B cell (primary cell): Measurements from ENCODE around the gene EID2. TPM values are rescaled to one million over a fixed set of nuclear protein-coding genes. Genes with fewer than 3 reads are reported as not detected.

Source experiments
- ATAC-seq: fragments of 200-7000 bp; cut with Tn5 transposase; one replicate; pipeline ENCODE4 v1.10.0; 2021; ENCODE audit warnings: low read depth, mild to moderate bottlenecking, moderate number of reproducible peaks, moderate library complexity
- CTCF ChIA-PET: fragments of 350-600 bp; sonication (Branson Sonifier 250); formaldehyde crosslinking; loops from one replicate; lab custom pipeline; 2021; ENCODE audit warnings: antibody characterized with exemption, inconsistent platforms; lab: Charles Lee
- POLR2A ChIA-PET: fragments of 350-600 bp; sonication (Branson Sonifier 250); formaldehyde crosslinking; loops from one replicate; lab custom pipeline; 2021; ENCODE audit warnings: antibody characterized with exemption; lab: Charles Lee
- DNase-seq: peaks from one replicate; pipeline ENCODE4 v3.0.0; 2013
- H2AFZ ChIP-seq: 2 replicates; pipeline ENCODE4 v1.6.1; 2012; ENCODE audit warnings: mild to moderate bottlenecking, low read depth, low read length; ENCODE audit not compliant: insufficient read depth, poor library complexity, severe bottlenecking
- H3K27ac ChIP-seq, 2 donors: 1 replicate in 1 of 2; 2 replicates in 1 of 2; pipeline ENCODE4 v1.5.1; 2012 to 2013; ENCODE audit warnings: low read length in 2 of 2, mild to moderate bottlenecking in 2 of 2, moderate library complexity in 1 of 2
- H3K27me3 ChIP-seq, 4 experiments: fragments of 200-600 bp in 1 of 4; sonication (generic) in 1 of 4; replicated peaks in 1 of 4; 1 replicate in 2 of 4; 2 replicates in 2 of 4; pipeline versions ENCODE4 v1.6.1 to v1.7.0; 2013 to 2016; ENCODE audit warnings: low read length in 3 of 4, mild to moderate bottlenecking in 2 of 4, mixed read lengths in 1 of 4, moderate library complexity in 1 of 4; ENCODE audit not compliant: insufficient read depth in 4 of 4, control insufficient read depth in 3 of 4; ENCODE audit errors: control extremely low read depth in 1 of 4
- H3K36me3 ChIP-seq, 2 experiments: replicated peaks in 1 of 2; 1 replicate in 1 of 2; 2 replicates in 1 of 2; pipeline versions ENCODE4 v1.6.1 to v1.7.1; 2013; ENCODE audit warnings: low read length in 1 of 2; ENCODE audit not compliant: insufficient read depth in 2 of 2, control insufficient read depth in 1 of 2; ENCODE audit errors: control extremely low read depth in 1 of 2, extremely low read depth in 1 of 2
- H3K4me1 ChIP-seq, 2 donors: fragments of 200-600 bp in 1 of 2; sonication (generic) in 1 of 2; 1 replicate in 1 of 2; 2 replicates in 1 of 2; pipeline versions ENCODE4 v1.5.1 to v1.6.1; 2013 to 2017; ENCODE audit warnings: low read length in 2 of 2; ENCODE audit not compliant: control insufficient read depth in 2 of 2, insufficient read depth in 2 of 2
- H3K4me2 ChIP-seq: replicated peaks from 2 replicates; pipeline ENCODE3; 2012; ENCODE audit warnings: mild to moderate bottlenecking, low read depth, low read length; ENCODE audit not compliant: poor library complexity, severe bottlenecking
- H3K4me3 ChIP-seq, 5 experiments: fragments of 200-600 bp in 1 of 5; sonication (generic) in 1 of 5; 1 replicate in 3 of 5; 2 replicates in 2 of 5; pipeline versions ENCODE4 v1.5.1 to v1.7.0; 2011 to 2016; ENCODE audit warnings: low read length in 4 of 5, mild to moderate bottlenecking in 4 of 5, low read depth in 2 of 5, control low read depth in 1 of 5, moderate library complexity in 1 of 5; ENCODE audit not compliant: insufficient read depth in 1 of 5; ENCODE audit errors: control extremely low read depth in 1 of 5, extremely low read depth in 1 of 5
- H3K79me2 ChIP-seq: fragments of 200-600 bp; sonication (generic); one replicate; pipeline ENCODE4 v1.6.0; 2016; ENCODE audit warnings: low read length; ENCODE audit not compliant: control insufficient read depth, insufficient read depth
- H3K9ac ChIP-seq: fragments of 200-600 bp; sonication (generic); 2 replicates; pipeline ENCODE4 v1.6.1; 2017; ENCODE audit warnings: mild to moderate bottlenecking, low read length, moderate library complexity
- H3K9me3 ChIP-seq, 3 donors: one replicate each; pipeline versions ENCODE4 v1.6.1 to v1.7.1; 2013; ENCODE audit warnings: low read length in 2 of 3; ENCODE audit not compliant: control insufficient read depth in 2 of 3, insufficient read depth in 1 of 3; ENCODE audit errors: control extremely low read depth in 1 of 3
- H4K20me1 ChIP-seq: 2 replicates; pipeline ENCODE4 v1.6.0; 2012; ENCODE audit warnings: mild to moderate bottlenecking, low read length; ENCODE audit not compliant: insufficient read depth, control insufficient read depth, poor library complexity, severe bottlenecking
- H3K27ac Mint-ChIP-seq: one replicate; pipeline ENCODE4 v1.8.0; 2021; ENCODE audit warnings: mixed read lengths
- H3K27me3 Mint-ChIP-seq: one replicate; pipeline ENCODE4 v1.8.0; 2021; ENCODE audit warnings: mixed read lengths
- H3K4me1 Mint-ChIP-seq: one replicate; pipeline ENCODE4 v1.8.0; 2021; ENCODE audit warnings: mixed read lengths
- H3K4me3 Mint-ChIP-seq: one replicate; pipeline ENCODE4 v1.8.0; 2021; ENCODE audit warnings: mixed read lengths
- H3K9me3 Mint-ChIP-seq: one replicate; pipeline ENCODE4 v1.8.0; 2022; ENCODE audit warnings: mixed read lengths; ENCODE audit not compliant: insufficient read depth
- EZH2 ChIP-seq: IDR thresholded peaks from 2 replicates; pipeline ENCODE4 v1.6.1; 2012; ENCODE audit warnings: borderline replicate concordance, low read depth, mild to moderate bottlenecking, moderate library complexity, low read length; ENCODE audit not compliant: insufficient read depth, poor library complexity, severe bottlenecking
- WGBS: methylation state at CpG from one replicate; pipeline ENCODE4 v1.1.5; 2013; ENCODE audit warnings: missing lambda C conversion rate; ENCODE audit not compliant: insufficient coverage; 5-methylcytosine and 5-hydroxymethylcytosine counted together
- intact Hi-C: fragments of 100-400 bp; cut with micrococcal nuclease; formaldehyde crosslinking; loops from one replicate; pipeline ENCODE4 v1.10.0; 2022
- polyA plus RNA-seq: library from polyadenylated mRNA; depleted of rRNA; stranded (reverse); fragments of >200 nt; gene quantifications from 2 replicates; pipeline ENCODE4 v1.2.3, GENCODE V29; 2012
- total RNA-seq, 2 donors: library from RNA; stranded (reverse); fragments of 120-200 nt in 1 of 2; gene quantifications; 1 replicate in 1 of 2; 2 replicates in 1 of 2; pipeline versions ENCODE4 v1.2.3 to v1.2.4, GENCODE V29; 2013 to 2022
- TF ChIP-seq, protein P1 (sequence below): fragments of 200-600 bp; IDR thresholded peaks from one replicate; pipeline ENCODE4 v1.8.0; 2022; ENCODE audit warnings: antibody characterized with exemption, mild to moderate bottlenecking

The EID2 gene
- total and polyA plus RNA-seq, 2 donors (not counting 1 experiment from before 2014, with no cell fraction given) = 6.2 to 14.1 TPM

DNA sequence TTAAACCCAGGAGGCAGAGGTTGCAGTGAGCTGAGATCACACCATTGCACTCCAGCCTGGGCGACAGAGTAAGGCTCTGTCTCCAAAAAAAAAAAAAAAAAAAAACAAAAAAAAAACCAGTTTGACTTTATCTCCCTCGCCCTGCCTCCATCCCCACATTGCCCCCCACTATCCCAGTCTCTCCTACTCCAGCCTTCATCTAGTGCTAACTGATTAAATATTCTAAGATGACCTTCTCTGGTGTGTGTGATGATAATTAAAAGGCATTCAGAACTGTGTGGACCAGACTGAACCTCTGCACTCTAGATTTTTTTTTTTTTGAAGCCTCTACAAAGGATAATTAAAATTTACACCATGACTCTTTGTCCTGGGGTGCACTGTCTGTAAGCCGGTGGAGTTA is 47.2 kb downstream of the EID2 start:
- no peaks in the 10 kb centered on the region for H3K9me3 Mint-ChIP-seq
- peaks cover 2 to 3% of the 10 kb centered on the region in 2 donors for H3K4me1 ChIP-seq
- no CpG with 5 or more reads among the region's 3 CpGs for WGBS
- DNase-seq = no peak
- intact Hi-C loops = no loop called here
- POLR2A ChIA-PET = no interaction called here
- CTCF ChIA-PET = interaction anchor here (0.6 to 1.1 kb wide), 2 partner anchors 54 to 171 kb away, joined by 3 read pairs; no protein-coding TSS in a partner anchor
- no peak overlapping the region for H3K9ac ChIP-seq
- no peak overlapping the region for H3K27ac Mint-ChIP-seq
- no peaks in the 10 kb centered on the region for H3K79me2 ChIP-seq
- no peak for TF ChIP-seq EZH2
- TF ChIP-seq, protein P1, sequence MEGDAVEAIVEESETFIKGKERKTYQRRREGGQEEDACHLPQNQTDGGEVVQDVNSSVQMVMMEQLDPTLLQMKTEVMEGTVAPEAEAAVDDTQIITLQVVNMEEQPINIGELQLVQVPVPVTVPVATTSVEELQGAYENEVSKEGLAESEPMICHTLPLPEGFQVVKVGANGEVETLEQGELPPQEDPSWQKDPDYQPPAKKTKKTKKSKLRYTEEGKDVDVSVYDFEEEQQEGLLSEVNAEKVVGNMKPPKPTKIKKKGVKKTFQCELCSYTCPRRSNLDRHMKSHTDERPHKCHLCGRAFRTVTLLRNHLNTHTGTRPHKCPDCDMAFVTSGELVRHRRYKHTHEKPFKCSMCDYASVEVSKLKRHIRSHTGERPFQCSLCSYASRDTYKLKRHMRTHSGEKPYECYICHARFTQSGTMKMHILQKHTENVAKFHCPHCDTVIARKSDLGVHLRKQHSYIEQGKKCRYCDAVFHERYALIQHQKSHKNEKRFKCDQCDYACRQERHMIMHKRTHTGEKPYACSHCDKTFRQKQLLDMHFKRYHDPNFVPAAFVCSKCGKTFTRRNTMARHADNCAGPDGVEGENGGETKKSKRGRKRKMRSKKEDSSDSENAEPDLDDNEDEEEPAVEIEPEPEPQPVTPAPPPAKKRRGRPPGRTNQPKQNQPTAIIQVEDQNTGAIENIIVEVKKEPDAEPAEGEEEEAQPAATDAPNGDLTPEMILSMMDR = no peak
- peaks cover 0 to 3% (median 0%) of the 10 kb centered on the region in 4 experiments for H3K27me3 ChIP-seq
- no peak overlapping the region for H3K27ac ChIP-seq
- H3K4me2 ChIP-seq = no peak overlapping the region
- no peaks in the 10 kb centered on the region for H3K9me3 ChIP-seq
- no peak overlapping the region for H2AFZ ChIP-seq
- no peaks in the 10 kb centered on the region for H4K20me1 ChIP-seq
- no peak for ATAC-seq
- H3K4me1 Mint-ChIP-seq = peaks cover under 1% of the 10 kb centered on the region
- no peak overlapping the region for H3K4me3 Mint-ChIP-seq
- H3K4me3 ChIP-seq = no peak overlapping the region
- peaks cover 2 to 25% of the 10 kb centered on the region in 2 experiments for H3K36me3 ChIP-seq
- no peaks in the 10 kb centered on the region for H3K27me3 Mint-ChIP-seq

DNA sequence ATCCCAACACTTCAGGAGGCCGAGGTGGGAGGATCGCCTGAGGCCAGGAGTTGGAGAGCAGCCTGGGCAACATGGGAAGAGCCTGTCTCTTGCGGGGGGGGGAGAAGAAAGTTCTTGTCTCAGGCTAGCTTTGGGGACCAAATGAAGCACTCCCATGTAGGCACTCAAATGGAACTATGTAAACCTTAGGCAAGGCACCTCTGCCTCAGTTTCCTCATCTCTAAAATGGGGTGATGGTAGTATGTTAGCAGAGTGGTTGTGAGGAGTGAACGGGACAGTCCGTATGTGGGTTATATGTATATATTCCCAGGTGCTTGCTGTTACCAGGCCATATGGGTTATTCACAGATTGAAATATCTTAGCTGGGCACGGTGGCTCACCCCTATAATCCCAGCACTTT is 47.7 kb downstream of the EID2 start:
- Histone ChIP-seq H3K9ac (no peak overlapping the region), H3K4me3 (no peak overlapping the region), H3K4me2 (no peak overlapping the region), H3K4me1 (no peaks in the 10 kb centered on the region), H4K20me1 (no peaks in the 10 kb centered on the region), H3K36me3 (peaks cover 2 to 26% of the 10 kb centered on the region in 2 experiments), H3K27me3 (no peaks in the 10 kb centered on the region), H3K9me3 (no peaks in the 10 kb centered on the region), H3K79me2 (no peaks in the 10 kb centered on the region), H3K27ac (no peak overlapping the region), H2AFZ (no peak overlapping the region)
- Mint-ChIP-seq H3K4me3 (no peak overlapping the region), H3K9me3 (no peaks in the 10 kb centered on the region), H3K27ac (no peak overlapping the region), H3K4me1 (no peaks in the 10 kb centered on the region), H3K27me3 (no peaks in the 10 kb centered on the region)
- DNase-seq = no peak
- no peak for ATAC-seq
- intact Hi-C loops = no loop called here
- 100% methylated on average over 3 of the region's 6 CpGs for WGBS
- no peak for TF ChIP-seq EZH2
- TF ChIP-seq, protein P1 = no peak
- CTCF ChIA-PET = interaction anchor here (0.6 to 1.2 kb wide), 4 partner anchors 18 to 170 kb away, joined by 3 to 6 read pairs (median 4); no protein-coding TSS in a partner anchor
- POLR2A ChIA-PET = interaction anchor here (0.6 kb wide), 1 partner anchor 121 kb away, joined by 4 read pairs; no protein-coding TSS in a partner anchor
